Neural cell (in vitro differentiated cells): ENCODE data around the gene FAM170B.

Experiments used
- CTCF ChIP-seq: fragments of 450-650 bp; IDR thresholded peaks from 2 replicates; pipeline ENCODE4 v1.5.1; 2014; ENCODE audit warnings: antibody characterized with exemption, mild to moderate bottlenecking, moderate library complexity; ENCODE audit not compliant: poor library complexity, severe bottlenecking
- EP300 ChIP-seq: fragments of 450-650 bp; conservative IDR thresholded peaks from 2 replicates; pipeline ENCODE4 v1.6.1; 2014; ENCODE audit warnings: antibody characterized with exemption, mild to moderate bottlenecking, moderate library complexity; ENCODE audit not compliant: poor library complexity, severe bottlenecking
- EZH2 ChIP-seq: fragments of 200-600, 300-800 bp; shearing (Covaris generic), sonication (generic); IDR thresholded peaks from 2 replicates; pipeline ENCODE4 v1.6.1; 2014; ENCODE audit warnings: antibody characterized with exemption, low read length, borderline replicate concordance, mild to moderate bottlenecking; ENCODE audit not compliant: insufficient read depth, poor library complexity, severe bottlenecking
- MXI1 ChIP-seq: fragments of 450-650 bp; conservative IDR thresholded peaks from 2 replicates; pipeline ENCODE4 v1.6.1; 2014; ENCODE audit warnings: antibody characterized with exemption, mild to moderate bottlenecking; ENCODE audit not compliant: poor library complexity, severe bottlenecking
- POLR2AphosphoS5 ChIP-seq: IDR thresholded peaks from 2 replicates; pipeline ENCODE4 v1.6.1; 2012
- SMC3 ChIP-seq: fragments of 450-650 bp; conservative IDR thresholded peaks from 2 replicates; pipeline ENCODE4 v1.6.1; 2014; ENCODE audit warnings: antibody characterized with exemption, mild to moderate bottlenecking, moderate library complexity; ENCODE audit not compliant: poor library complexity
- TAF1 ChIP-seq: IDR thresholded peaks from 2 replicates; pipeline ENCODE4 v1.6.1; 2012; ENCODE audit warnings: low read depth
- TF ChIP-seq, protein P1 (sequence below): IDR thresholded peaks from 2 replicates; pipeline ENCODE4 v1.6.1; 2012; ENCODE audit warnings: borderline replicate concordance

- TF ChIP-seq EZH2: no peak
- TF ChIP-seq CTCF: no peak
- no peak for TF ChIP-seq EP300
- TF ChIP-seq, protein P1, sequence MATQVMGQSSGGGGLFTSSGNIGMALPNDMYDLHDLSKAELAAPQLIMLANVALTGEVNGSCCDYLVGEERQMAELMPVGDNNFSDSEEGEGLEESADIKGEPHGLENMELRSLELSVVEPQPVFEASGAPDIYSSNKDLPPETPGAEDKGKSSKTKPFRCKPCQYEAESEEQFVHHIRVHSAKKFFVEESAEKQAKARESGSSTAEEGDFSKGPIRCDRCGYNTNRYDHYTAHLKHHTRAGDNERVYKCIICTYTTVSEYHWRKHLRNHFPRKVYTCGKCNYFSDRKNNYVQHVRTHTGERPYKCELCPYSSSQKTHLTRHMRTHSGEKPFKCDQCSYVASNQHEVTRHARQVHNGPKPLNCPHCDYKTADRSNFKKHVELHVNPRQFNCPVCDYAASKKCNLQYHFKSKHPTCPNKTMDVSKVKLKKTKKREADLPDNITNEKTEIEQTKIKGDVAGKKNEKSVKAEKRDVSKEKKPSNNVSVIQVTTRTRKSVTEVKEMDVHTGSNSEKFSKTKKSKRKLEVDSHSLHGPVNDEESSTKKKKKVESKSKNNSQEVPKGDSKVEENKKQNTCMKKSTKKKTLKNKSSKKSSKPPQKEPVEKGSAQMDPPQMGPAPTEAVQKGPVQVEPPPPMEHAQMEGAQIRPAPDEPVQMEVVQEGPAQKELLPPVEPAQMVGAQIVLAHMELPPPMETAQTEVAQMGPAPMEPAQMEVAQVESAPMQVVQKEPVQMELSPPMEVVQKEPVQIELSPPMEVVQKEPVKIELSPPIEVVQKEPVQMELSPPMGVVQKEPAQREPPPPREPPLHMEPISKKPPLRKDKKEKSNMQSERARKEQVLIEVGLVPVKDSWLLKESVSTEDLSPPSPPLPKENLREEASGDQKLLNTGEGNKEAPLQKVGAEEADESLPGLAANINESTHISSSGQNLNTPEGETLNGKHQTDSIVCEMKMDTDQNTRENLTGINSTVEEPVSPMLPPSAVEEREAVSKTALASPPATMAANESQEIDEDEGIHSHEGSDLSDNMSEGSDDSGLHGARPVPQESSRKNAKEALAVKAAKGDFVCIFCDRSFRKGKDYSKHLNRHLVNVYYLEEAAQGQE: no peak
- TF ChIP-seq POLR2AphosphoS5: no peak
- no peak for TF ChIP-seq MXI1
- TF ChIP-seq TAF1: no peak
- no peak for TF ChIP-seq SMC3
These were observed 6.7 kb upstream of the FAM170B start for GRCh38 chr10:49140304-49141177.
